Activated T-helper 2 cell treated with anti-CD3 and anti-CD28 coated beads, Interferon-gamma antibody, Interleukin-2, Interleukin-4, amounts not matched to agents 10 μg/mL and 5 μg/mL and 100 μg/mL, durations not matched to agents 14 hours and 24 hours and 36 hours (primary cell): ENCODE results near the gene KRTAP10-3. TPM values are rescaled to one million over a fixed set of nuclear protein-coding genes. Genes with fewer than 3 reads are reported as not detected.
"Not testable (repeated sequence)": the region's sequence is repeated elsewhere in the genome, so short reads cannot be mapped to it uniquely, and the experiment has no call there.

Experiments
- DNase-seq: peaks from one replicate; pipeline ENCODE4 v3.0.0; 2021; ENCODE audit warnings: low spot score
- H3K27ac Mint-ChIP-seq: one replicate; pipeline ENCODE4 v1.8.0; 2021; ENCODE audit warnings: mixed read lengths
- H3K27me3 Mint-ChIP-seq: one replicate; pipeline ENCODE4 v1.8.0; 2021; ENCODE audit warnings: low read depth, mixed read lengths
- H3K36me3 Mint-ChIP-seq: one replicate; pipeline ENCODE4 v1.8.0; 2021; ENCODE audit warnings: low read depth, mixed read lengths
- H3K4me1 Mint-ChIP-seq: one replicate; pipeline ENCODE4 v1.8.0; 2021; ENCODE audit warnings: low read depth, mixed read lengths
- H3K4me3 Mint-ChIP-seq: one replicate; pipeline ENCODE4 v1.8.0; 2021; ENCODE audit warnings: low read depth, mild to moderate bottlenecking, moderate library complexity, mixed read lengths
- H3K9me3 Mint-ChIP-seq: one replicate; pipeline ENCODE4 v1.8.0; 2021; ENCODE audit warnings: mixed read lengths
- intact Hi-C: fragments of 100-400 bp; cut with micrococcal nuclease; formaldehyde crosslinking; loops from one replicate; pipeline ENCODE4 v1.15.1; 2023
- total RNA-seq: library from RNA; stranded (reverse); gene quantifications from 2 replicates; pipeline ENCODE4 v1.2.3, GENCODE V29; 2022

The KRTAP10-3 gene
- total RNA-seq = not detected in 2 replicates

- DNase-seq = no peak
- peaks cover 19% of the 10 kb centered on the region for H3K9me3 Mint-ChIP-seq
- H3K4me3 Mint-ChIP-seq = no peak within 1 kb of the TSS
- no peaks in the 10 kb centered on the region for H3K36me3 Mint-ChIP-seq
- no peak within 1 kb of the TSS for H3K27ac Mint-ChIP-seq
- intact Hi-C loops = no loop called here
- peaks cover 23% of the 10 kb centered on the region for H3K27me3 Mint-ChIP-seq
- no peaks in the 10 kb centered on the region for H3K4me1 Mint-ChIP-seq
Measured at GRCh38 chr21:44558695-44559094, at the start of gene KRTAP10-3. TSS of gene KRTAP10-3 (minus strand) at chr21:44558795. CDS start at chr21:44558715, 80 bp downstream.

GRCh38 chr21:44606495-44606894 lies 47.9 kb upstream of the KRTAP10-3 start:
- intact Hi-C loops = no loop called here
- DNase-seq = no peak
- Mint-ChIP-seq H3K27ac (no peak overlapping the region), H3K27me3 (peaks cover 12% of the 10 kb centered on the region), H3K4me1 (no peaks in the 10 kb centered on the region), H3K4me3 (no peak overlapping the region), H3K9me3 (peaks cover 32% of the 10 kb centered on the region), H3K36me3 (no peaks in the 10 kb centered on the region)

- DNase-seq = no peak
- Mint-ChIP-seq H3K4me3 (no peak overlapping the region), H3K27me3 (peaks cover 12% of the 10 kb centered on the region), H3K36me3 (no peaks in the 10 kb centered on the region), H3K4me1 (no peaks in the 10 kb centered on the region), H3K27ac (no peak overlapping the region), H3K9me3 (peaks cover 6% of the 10 kb centered on the region)
- intact Hi-C loops = no loop called here
Measured at GRCh38 chr21:44603911-44604310, 45.3 kb upstream of the KRTAP10-3 start.

GRCh38 chr21:44603109-44603875 lies 44.7 kb upstream of the KRTAP10-3 start:
- Mint-ChIP-seq H3K4me3 (no peak overlapping the region), H3K36me3 (no peaks in the 10 kb centered on the region), H3K9me3 (peaks cover 4% of the 10 kb centered on the region), H3K4me1 (no peaks in the 10 kb centered on the region), H3K27ac (no peak overlapping the region), H3K27me3 (peaks cover 14% of the 10 kb centered on the region)
- no peak for DNase-seq
- intact Hi-C loops = no loop called here

- intact Hi-C loops = no loop called here
- no peak overlapping the region for H3K27ac Mint-ChIP-seq
- peaks cover 4% of the 10 kb centered on the region for H3K9me3 Mint-ChIP-seq
- no peaks in the 10 kb centered on the region for H3K36me3 Mint-ChIP-seq
- H3K27me3 Mint-ChIP-seq = peaks cover 14% of the 10 kb centered on the region
- no peak overlapping the region for H3K4me3 Mint-ChIP-seq
- H3K4me1 Mint-ChIP-seq = no peaks in the 10 kb centered on the region
- no peak for DNase-seq
Measured at GRCh38 chr21:44602463-44602850, 43.9 kb upstream of the KRTAP10-3 start.

GRCh38 chr21:44601596-44602462 lies 43.2 kb upstream of the KRTAP10-3 start:
- intact Hi-C loops = no loop called here
- H3K27me3 Mint-ChIP-seq = peaks cover 14% of the 10 kb centered on the region
- H3K4me1 Mint-ChIP-seq = no peaks in the 10 kb centered on the region
- H3K9me3 Mint-ChIP-seq = peaks cover 4% of the 10 kb centered on the region
- H3K27ac Mint-ChIP-seq = no peak overlapping the region
- no peak overlapping the region for H3K4me3 Mint-ChIP-seq
- no peak for DNase-seq
- no peaks in the 10 kb centered on the region for H3K36me3 Mint-ChIP-seq

- H3K36me3 Mint-ChIP-seq, H3K4me3 Mint-ChIP-seq, H3K27ac Mint-ChIP-seq, H3K4me1 Mint-ChIP-seq, H3K9me3 Mint-ChIP-seq, intact Hi-C loops, DNase-seq: not testable (repeated sequence)
- H3K27me3 Mint-ChIP-seq = peaks cover 11% of the 10 kb centered on the region
Measured at GRCh38 chr21:44601091-44601490, 42.5 kb upstream of the KRTAP10-3 start.

- intact Hi-C loops, H3K4me1 Mint-ChIP-seq, H3K4me3 Mint-ChIP-seq, H3K27me3 Mint-ChIP-seq, H3K36me3 Mint-ChIP-seq, H3K27ac Mint-ChIP-seq, DNase-seq, H3K9me3 Mint-ChIP-seq: not testable (repeated sequence)
Measured at GRCh38 chr21:44600118-44600978, 41.8 kb upstream of the KRTAP10-3 start, which contains the start of gene KRTAP10-7. TSS of gene KRTAP10-7 (plus strand) at chr21:44600597. CDS start at chr21:44600622, 25 bp downstream.

GRCh38 chr21:44599264-44600029 lies 40.9 kb upstream of the KRTAP10-3 start:
- Mint-ChIP-seq H3K9me3 (no peaks in the 10 kb centered on the region), H3K27ac (no peak overlapping the region), H3K4me3 (no peak overlapping the region), H3K27me3 (peaks cover 2% of the 10 kb centered on the region), H3K36me3 (no peaks in the 10 kb centered on the region), H3K4me1 (no peaks in the 10 kb centered on the region)
- intact Hi-C loops = no loop called here
- DNase-seq = no peak

- H3K4me3 Mint-ChIP-seq = no peak overlapping the region
- DNase-seq = no peak
- H3K27ac Mint-ChIP-seq = no peak overlapping the region
- H3K9me3 Mint-ChIP-seq = no peaks in the 10 kb centered on the region
- no peaks in the 10 kb centered on the region for H3K4me1 Mint-ChIP-seq
- intact Hi-C loops = no loop called here
- no peaks in the 10 kb centered on the region for H3K36me3 Mint-ChIP-seq
- H3K27me3 Mint-ChIP-seq = peaks cover 2% of the 10 kb centered on the region
Measured at GRCh38 chr21:44598061-44598460, 39.5 kb upstream of the KRTAP10-3 start.

GRCh38 chr21:44596068-44596725 lies 37.6 kb upstream of the KRTAP10-3 start:
- intact Hi-C loops = no loop called here
- Mint-ChIP-seq H3K4me3 (no peak overlapping the region), H3K9me3 (no peaks in the 10 kb centered on the region), H3K4me1 (no peaks in the 10 kb centered on the region), H3K27ac (no peak overlapping the region), H3K27me3 (peaks cover 2% of the 10 kb centered on the region), H3K36me3 (no peaks in the 10 kb centered on the region)
- DNase-seq = no peak
